SK-N-SH treated with all-trans-retinoic acid at 6 μM for 48 hours (cell line): ENCODE results near the gene BRICD5.
A peak's percentile ranks its signal among the peaks of the same experiment; 100 is the strongest.

Source experiments
- ATAC-seq: fragments of 200-7000 bp; cut with Tn5 transposase; 3 replicates; pipeline ENCODE4 v1.9.1; 2020; ENCODE audit warnings: mild to moderate bottlenecking, moderate library complexity
- ARNTL ChIP-seq: fragments of 450-650 bp; formaldehyde crosslinking; IDR thresholded peaks from 2 replicates; pipeline ENCODE4 v1.5.0; 2020; ENCODE audit warnings: low read depth, mild to moderate bottlenecking, moderate library complexity, borderline replicate concordance
- BACH2 ChIP-seq: fragments of 250-450 bp; sonication (Bioruptor Pico); IDR thresholded peaks from 2 replicates; pipeline ENCODE4 v1.9.0; 2021; ENCODE audit warnings: mild to moderate bottlenecking, borderline replicate concordance
- CSDC2 ChIP-seq: fragments of 250-450 bp; sonication (Bioruptor Pico); IDR thresholded peaks from 2 replicates; pipeline ENCODE4 v1.5.0; 2020; ENCODE audit warnings: mild to moderate bottlenecking, moderate library complexity
- CSRNP3 ChIP-seq: fragments of 250-450 bp; sonication (Bioruptor Pico); IDR thresholded peaks from 2 replicates; pipeline ENCODE4 v1.5.1; 2021; ENCODE audit warnings: mild to moderate bottlenecking, moderate library complexity
- ESRRG ChIP-seq: fragments of 250-450 bp; sonication (Bioruptor Pico); IDR thresholded peaks from 2 replicates; pipeline ENCODE4 v1.6.1; 2021; ENCODE audit warnings: mild to moderate bottlenecking
- GLIS3 ChIP-seq: fragments of 250-450 bp; sonication (Bioruptor Pico); IDR thresholded peaks from 2 replicates; pipeline ENCODE4 v1.5.0; 2020; ENCODE audit warnings: mild to moderate bottlenecking, moderate library complexity
- ISL1 ChIP-seq: fragments of 250-450 bp; sonication (Bioruptor Pico); IDR thresholded peaks from 2 replicates; pipeline ENCODE4 v2.1.2; 2022; ENCODE audit warnings: mild to moderate bottlenecking, moderate library complexity
- OSR1 ChIP-seq: fragments of 250-450 bp; sonication (Bioruptor Pico); IDR thresholded peaks from 2 replicates; pipeline ENCODE4 v1.8.0; 2022; ENCODE audit warnings: moderate library complexity, mild to moderate bottlenecking, inconsistent platforms
- PATZ1 ChIP-seq: fragments of 250-450 bp; sonication (Bioruptor Pico); IDR thresholded peaks from 2 replicates; pipeline ENCODE4 v1.8.0; 2020; ENCODE audit warnings: mild to moderate bottlenecking, moderate library complexity, borderline replicate concordance
- POU6F1 ChIP-seq: fragments of 250-450 bp; sonication (Bioruptor Pico); IDR thresholded peaks from 2 replicates; pipeline ENCODE4 v1.8.0; 2021; ENCODE audit warnings: low read depth, mild to moderate bottlenecking, moderate library complexity, borderline replicate concordance
- PPARA ChIP-seq: fragments of 250-450 bp; sonication (Bioruptor Pico); IDR thresholded peaks from 2 replicates; pipeline ENCODE4 v1.5.0; 2020; ENCODE audit warnings: mild to moderate bottlenecking, borderline replicate concordance
- RARB ChIP-seq: fragments of 250-450 bp; sonication (Bioruptor Pico); IDR thresholded peaks from 2 replicates; pipeline ENCODE4 v1.8.0; 2021; ENCODE audit warnings: mild to moderate bottlenecking, moderate library complexity
- TCF4 ChIP-seq: fragments of 250-450 bp; sonication (Bioruptor Pico); IDR thresholded peaks from 2 replicates; pipeline ENCODE4 v1.8.0; 2021; ENCODE audit warnings: mild to moderate bottlenecking, moderate library complexity, borderline replicate concordance
- TOX ChIP-seq: fragments of 250-450 bp; sonication (Bioruptor Pico); IDR thresholded peaks from 2 replicates; pipeline ENCODE4 v1.8.0; 2021; ENCODE audit warnings: mild to moderate bottlenecking, moderate library complexity, borderline replicate concordance
- ZC3H10 ChIP-seq: fragments of 250-450 bp; sonication (Bioruptor Pico); IDR thresholded peaks from 2 replicates; pipeline ENCODE4 v1.5.1; 2021; ENCODE audit warnings: mild to moderate bottlenecking, moderate library complexity
- ZFP3 ChIP-seq: fragments of 250-450 bp; sonication (Bioruptor Pico); IDR thresholded peaks from 2 replicates; pipeline ENCODE4 v1.5.0; 2020; ENCODE audit warnings: mild to moderate bottlenecking, moderate library complexity
- ZFP30 ChIP-seq: fragments of 450-650 bp; formaldehyde crosslinking; IDR thresholded peaks from 2 replicates; pipeline ENCODE4 v1.5.0; 2022; ENCODE audit warnings: mild to moderate bottlenecking, moderate library complexity
- ZNF565 ChIP-seq: fragments of 450-650 bp; formaldehyde crosslinking; conservative IDR thresholded peaks from 2 replicates; pipeline ENCODE4 v1.5.0; 2020; ENCODE audit warnings: low read depth, mild to moderate bottlenecking, moderate library complexity
- ZNF70 ChIP-seq: fragments of 450-650 bp; formaldehyde crosslinking; IDR thresholded peaks from 2 replicates; pipeline ENCODE4 v1.5.0; 2020; ENCODE audit warnings: mild to moderate bottlenecking, moderate library complexity
- ZNF8 ChIP-seq: fragments of 450-650 bp; formaldehyde crosslinking; IDR thresholded peaks from 2 replicates; pipeline ENCODE4 v1.5.0; 2020; ENCODE audit warnings: mild to moderate bottlenecking, moderate library complexity

BRICD5 gene

GRCh38 chr16:2253293-2253692 lies 42.6 kb upstream of the BRICD5 start (continued):
- TF ChIP-seq TCF4 (CRISPR knock-in tag), result no peak
- no peak for TF ChIP-seq ZFP3
- no peak for TF ChIP-seq TOX (CRISPR knock-in tag)
- TF ChIP-seq PPARA (CRISPR knock-in tag), result no peak
- no peak for TF ChIP-seq ZNF8 (CRISPR knock-in tag)
- TF ChIP-seq BACH2 (CRISPR knock-in tag), result no peak
- TF ChIP-seq ZFP30 (CRISPR knock-in tag), result no peak
- no peak for TF ChIP-seq ZNF70
- no peak for TF ChIP-seq OSR1

- no peak for ATAC-seq
- TF ChIP-seq ZFP30 (CRISPR knock-in tag), result no peak
Measured at GRCh38 chr16:2252806-2253148, 42.1 kb upstream of the BRICD5 start.

GRCh38 chr16:2251296-2252111 lies 40.8 kb upstream of the BRICD5 start, which contains the start of gene ECI1:
ECI1 (minus strand) TSS chr16:2251587; CDS start chr16:2251566, 21 bp downstream.
- peak; percentile 100 for TF ChIP-seq PATZ1 (CRISPR knock-in tag)
- 0 out of 2 replicates have a peak, but pooled peaks have one; percentile 18 for TF ChIP-seq CSRNP3 (CRISPR knock-in tag)
- TF ChIP-seq TCF4 (CRISPR knock-in tag), result no peak
- peak; percentile 2; the same call in 1 of the 2 replicates for TF ChIP-seq GLIS3 (CRISPR knock-in tag)
- ATAC-seq, result peak; percentile 91

GRCh38 chr16:2250652-2251295 lies 40.1 kb upstream of the BRICD5 start:
- TF ChIP-seq RARB (CRISPR knock-in tag) (no peak), PPARA (CRISPR knock-in tag) (no peak), ZNF565 (CRISPR knock-in tag) (no peak), ESRRG (no peak), ISL1 (CRISPR knock-in tag) (no peak), GLIS3 (CRISPR knock-in tag) (no peak), POU6F1 (CRISPR knock-in tag) (no peak), PATZ1 (CRISPR knock-in tag) (no peak), ZNF70 (no peak), ZFP30 (CRISPR knock-in tag) (no peak), ZFP3 (no peak), ZNF8 (CRISPR knock-in tag) (no peak)
- ATAC-seq, result peak; percentile 4

GRCh38 chr16:2246301-2246885 lies 35.7 kb upstream of the BRICD5 start:
- ATAC-seq, result no peak
- TF ChIP-seq ZFP30 (CRISPR knock-in tag), result no peak
- no peak for TF ChIP-seq CSDC2 (CRISPR knock-in tag)
- TF ChIP-seq TCF4 (CRISPR knock-in tag), result no peak
- no peak for TF ChIP-seq ARNTL (CRISPR knock-in tag)
- no peak for TF ChIP-seq ESRRG
- TF ChIP-seq GLIS3 (CRISPR knock-in tag), result no peak
- no peak for TF ChIP-seq ISL1 (CRISPR knock-in tag)
- TF ChIP-seq BACH2 (CRISPR knock-in tag), result no peak
- no peak for TF ChIP-seq ZFP3
- no peak for TF ChIP-seq ZNF8 (CRISPR knock-in tag)
- no peak for TF ChIP-seq ZC3H10 (CRISPR knock-in tag)
- TF ChIP-seq CSRNP3 (CRISPR knock-in tag), result no peak
- TF ChIP-seq, all 23 proteins: peak for 0
